NCI-H2081 treated with DMSO at 0.1 percent for 48 hours (cell line): ENCODE results near the gene ACTN4.
"Not testable (repeated sequence)": the region's sequence is repeated elsewhere in the genome, so short reads cannot be mapped to it uniquely, and the experiment has no call there.

Source experiments
- DNase-seq: peaks from one replicate; lab custom pipeline; 2025; lab: John Stamatoyannopoulos, UW

ACTN4 gene

DNA sequence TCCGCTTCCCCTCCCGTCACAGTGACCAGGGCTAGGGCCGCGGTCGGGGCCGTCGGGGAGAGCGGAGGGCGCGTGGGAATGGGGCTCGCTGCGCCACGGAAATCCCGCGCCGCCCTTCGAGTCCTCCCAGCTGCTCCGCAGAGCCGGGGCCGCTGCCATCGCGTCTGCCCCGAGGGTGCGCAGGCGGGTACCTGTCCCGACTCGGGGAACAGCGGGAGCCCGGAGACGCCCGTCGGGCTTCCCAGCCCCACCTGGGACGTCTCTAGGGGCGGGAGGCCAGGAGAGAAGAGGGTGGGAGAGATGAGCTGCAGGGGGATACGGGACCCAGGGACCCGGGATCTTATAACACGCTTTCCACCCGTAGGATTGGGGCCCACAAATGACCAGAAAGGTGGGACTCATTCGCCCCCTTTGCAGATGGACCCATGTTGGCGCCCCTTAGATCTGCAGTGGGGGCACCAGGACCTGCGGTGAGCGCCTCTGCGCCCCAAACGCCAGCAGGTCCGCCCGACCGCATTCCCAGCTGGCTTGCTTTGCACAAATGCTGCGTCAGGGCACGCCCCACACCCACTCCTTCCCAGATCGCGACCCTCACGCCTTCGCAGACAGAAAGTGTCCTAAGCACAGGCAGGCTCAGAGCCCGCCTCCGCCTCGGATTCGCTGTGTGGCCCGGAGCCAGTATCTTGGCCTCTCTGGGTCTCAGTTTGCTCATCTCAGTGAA is 122.9 kb downstream of the ACTN4 start:
- DNase-seq: not testable (repeated sequence)

DNA sequence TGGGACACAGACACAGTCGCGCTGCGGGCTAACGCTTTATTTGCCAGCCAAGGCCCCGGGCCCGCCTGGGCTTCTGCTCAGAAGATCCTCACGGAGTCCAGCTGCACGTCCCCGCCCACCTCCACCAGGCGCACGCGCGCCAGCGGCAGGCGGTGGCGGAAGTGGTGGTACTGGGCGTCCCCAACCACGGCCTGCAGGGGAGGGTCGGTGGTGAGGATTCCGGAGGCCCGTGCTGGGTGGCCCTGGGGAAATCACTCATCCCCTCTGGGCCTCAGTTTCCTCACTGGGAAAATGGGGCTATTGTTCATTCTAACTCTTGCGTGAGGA is 123.5 kb downstream of the ACTN4 start:
- DNase-seq: not testable (repeated sequence)

DNA sequence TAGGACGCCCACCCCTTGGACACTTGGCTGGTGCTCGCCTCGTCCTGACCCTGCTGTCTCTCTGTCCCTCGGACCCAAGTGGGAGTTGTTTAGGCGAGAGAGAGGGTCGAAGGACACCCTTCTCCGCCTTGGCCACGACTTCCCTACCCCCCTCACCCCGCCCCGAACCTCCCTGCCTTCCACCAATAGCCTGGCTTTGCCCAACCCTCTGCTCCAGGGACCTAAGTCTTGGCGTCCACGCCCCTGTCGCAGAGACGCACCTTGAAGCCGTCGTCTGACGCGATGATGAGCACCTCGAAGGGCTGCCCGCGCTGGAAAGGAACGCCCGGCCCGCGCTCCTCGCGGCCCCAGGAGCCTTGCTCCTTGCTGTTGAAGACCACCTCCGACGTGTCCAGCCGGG is 124.1 kb downstream of the ACTN4 start:
- not testable (repeated sequence) for DNase-seq

DNA sequence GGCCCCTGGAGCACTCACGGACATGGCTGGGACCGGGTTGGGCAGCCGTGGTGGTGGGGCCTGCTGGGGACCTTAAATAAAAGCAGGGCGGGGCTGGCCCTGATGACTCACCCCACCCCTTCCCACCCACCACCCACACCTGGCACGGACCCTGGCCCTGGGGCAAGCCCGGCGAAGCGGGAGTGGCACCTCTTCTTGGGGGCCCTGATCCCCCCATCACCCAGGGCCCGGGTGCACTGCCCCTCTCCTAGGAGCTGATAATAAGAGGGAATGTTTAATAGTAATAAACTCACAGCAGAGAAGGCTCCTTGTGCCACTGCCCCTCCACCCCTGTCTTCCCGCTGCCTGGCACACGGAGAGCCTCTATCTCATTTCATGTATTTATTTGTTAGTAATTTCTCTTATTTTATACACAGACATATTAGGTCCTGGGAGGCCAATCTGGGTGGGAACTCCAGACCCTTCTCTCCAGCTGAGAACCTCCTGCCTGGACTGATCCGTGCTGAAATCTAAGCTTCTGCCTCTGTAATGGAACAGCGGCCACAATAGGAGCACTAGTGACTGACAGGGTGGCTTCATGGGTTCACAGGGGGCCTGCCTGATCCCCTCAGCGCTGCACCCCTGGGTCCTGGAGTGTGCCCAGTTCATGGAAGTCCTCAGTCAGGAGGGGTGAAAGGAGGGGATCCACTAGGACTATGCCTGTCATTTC is 126.2 kb downstream of the ACTN4 start, which contains the start of gene LGALS7:
Gene LGALS7, minus strand, starts transcription at position 49 of the 709 bp plus-strand sequence. Its CDS starts 25 bp downstream, at position 24.
- DNase-seq: no peak

DNA sequence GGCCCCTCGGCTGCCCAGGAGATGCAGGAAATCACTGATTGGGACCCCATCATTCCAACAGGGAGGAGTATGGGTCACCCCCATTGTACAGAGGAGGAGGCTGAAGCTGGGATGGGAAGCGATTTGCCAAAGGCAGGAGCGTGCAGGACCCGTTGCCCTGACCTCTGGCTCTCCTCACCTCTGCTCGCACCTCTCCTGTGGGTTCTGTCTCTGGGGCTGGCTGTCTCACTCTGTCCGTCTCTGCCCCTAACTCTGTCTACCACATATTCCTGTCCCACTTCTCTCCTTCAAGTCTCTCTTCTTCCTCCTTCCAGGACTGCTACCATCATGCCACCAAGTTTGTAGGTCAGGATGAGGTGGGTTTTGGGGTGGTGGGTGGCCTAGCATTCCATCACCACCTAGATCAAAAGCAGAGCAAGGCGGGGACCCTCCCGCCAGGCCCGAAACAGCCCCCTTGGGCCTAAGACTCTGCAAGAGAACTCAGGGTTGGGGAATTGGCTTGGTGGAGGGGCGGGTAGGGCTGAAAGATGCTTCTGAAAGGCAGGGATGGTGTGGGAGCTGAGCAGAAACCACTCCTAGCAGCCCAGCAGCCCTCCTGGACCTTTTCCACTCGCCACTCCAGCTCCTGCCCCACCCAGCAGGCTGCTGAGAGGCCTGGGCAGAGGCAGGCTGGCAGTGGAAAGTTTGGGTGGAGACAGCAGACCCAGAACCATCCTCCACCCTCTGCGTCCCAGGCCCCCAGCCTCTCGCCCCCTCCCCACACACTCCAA is 126.9 kb downstream of the ACTN4 start:
- no peak for DNase-seq

DNA sequence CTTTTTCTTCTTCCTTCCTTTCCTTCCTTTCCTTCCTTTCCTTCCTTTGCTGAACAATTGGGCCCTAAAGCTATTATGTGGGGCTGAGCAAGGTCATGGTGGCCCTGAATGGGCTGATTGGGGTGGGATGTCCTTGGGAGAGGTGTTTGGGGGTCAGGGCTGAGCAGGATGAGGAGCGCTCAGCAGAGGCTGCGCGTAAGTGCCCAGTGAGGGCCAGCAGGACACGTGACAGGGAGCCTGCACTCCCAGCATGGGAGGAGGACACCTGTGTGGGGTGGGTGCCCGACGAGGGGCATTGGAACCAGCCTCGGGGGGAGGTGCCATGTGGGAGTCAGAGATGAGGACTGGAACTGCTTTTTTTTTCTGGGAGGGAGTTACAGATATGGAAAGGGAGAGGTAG is 131.3 kb downstream of the ACTN4 start:
- no peak for DNase-seq

DNA sequence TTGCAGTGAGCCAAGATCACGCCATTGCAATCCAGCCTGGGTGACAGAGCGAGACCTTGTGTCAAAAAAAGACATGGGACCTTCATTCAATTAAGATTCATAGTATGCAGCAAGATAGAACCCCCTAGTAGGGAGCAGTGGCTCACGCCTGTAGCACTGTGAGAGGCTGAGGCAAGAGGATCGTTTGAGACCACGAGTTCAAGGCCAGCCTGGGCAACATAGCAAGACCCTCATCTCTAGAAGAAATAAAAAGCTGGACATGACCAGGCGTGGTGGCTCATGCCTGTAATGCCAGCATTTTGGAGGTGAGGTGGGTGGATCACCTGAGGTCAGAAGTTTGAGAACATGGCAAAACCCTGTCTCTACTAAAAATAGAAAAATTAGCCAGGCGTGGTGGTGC is 133.0 kb downstream of the ACTN4 start:
- DNase-seq: no peak

DNA sequence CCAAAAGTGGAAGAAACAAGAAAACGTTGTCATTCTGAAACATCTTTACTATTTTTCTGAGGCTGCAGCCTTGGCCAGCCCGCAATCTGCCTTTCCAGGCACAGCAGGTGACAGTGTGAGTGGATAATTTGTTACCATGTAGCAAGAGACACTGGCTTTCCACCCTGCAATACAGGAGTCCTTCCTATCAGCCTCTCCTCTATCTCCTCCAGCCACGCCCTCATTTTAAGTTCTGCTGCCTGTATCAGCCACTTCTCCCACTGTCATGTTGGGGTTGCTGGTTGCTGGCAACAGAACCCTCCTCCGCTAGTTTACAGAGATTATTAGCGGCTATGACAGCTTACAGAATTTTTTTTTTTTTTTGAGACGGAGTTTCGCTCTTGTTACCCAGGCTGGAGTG is 133.6 kb downstream of the ACTN4 start:
- DNase-seq: no peak
